Measurements from ENCODE around the gene PSMB5.
"Not testable (repeated sequence)": the region's sequence is repeated elsewhere in the genome, so short reads cannot be mapped to it uniquely, and the experiment has no call there.

The PSMB5 gene

GRCh38 chr14:23017091-23017490, 17.6 kb downstream of the PSMB5 start:
- POLR2A ChIA-PET: interaction anchor here (1.0 to 2.5 kb wide), 2 partner anchors 10 to 20 kb away, joined by 3 to 21 read pairs; no protein-coding TSS in a partner anchor
- no peak for DNase-seq (ENCODE audit: extremely low spot score)
- TF ChIP-seq HDGF (IDR thresholded peaks at IDR 0.05; ENCODE audit: borderline replicate concordance) (no peak), SP1 (IDR thresholded peaks at IDR 0.05) (no peak), BHLHE40 (IDR thresholded peaks at IDR 0.05; ENCODE audit: borderline replicate concordance) (no peak), CTBP1 (IDR thresholded peaks at IDR 0.05; ENCODE audit: borderline replicate concordance) (no peak), ELF4 (IDR thresholded peaks at IDR 0.05) (no peak), L3MBTL2 (conservative IDR thresholded peaks at IDR 0.05) (no peak), NFRKB (IDR thresholded peaks at IDR 0.05) (no peak), SUZ12 (IDR thresholded peaks at IDR 0.05) (no peak), LEF1 (IDR thresholded peaks at IDR 0.05; ENCODE audit: borderline replicate concordance) (no peak), TARDBP (IDR thresholded peaks at IDR 0.05) (no peak), FOXK2 (IDR thresholded peaks at IDR 0.05) (no peak), PKNOX1 (IDR thresholded peaks at IDR 0.05) (no peak), FOXM1 (IDR thresholded peaks at IDR 0.05; ENCODE audit: borderline replicate concordance) (no peak), FOXA1 (IDR thresholded peaks at IDR 0.05) (no peak), ZNF384 (IDR thresholded peaks at IDR 0.05) (no peak), ARNT (IDR thresholded peaks at IDR 0.05) (no peak)
- CTCF ChIA-PET: interaction anchor here (0.6 to 2.9 kb wide), 3 partner anchors 10 to 52 kb away, joined by 3 to 10 read pairs (median 8); no protein-coding TSS in a partner anchor

DNA sequence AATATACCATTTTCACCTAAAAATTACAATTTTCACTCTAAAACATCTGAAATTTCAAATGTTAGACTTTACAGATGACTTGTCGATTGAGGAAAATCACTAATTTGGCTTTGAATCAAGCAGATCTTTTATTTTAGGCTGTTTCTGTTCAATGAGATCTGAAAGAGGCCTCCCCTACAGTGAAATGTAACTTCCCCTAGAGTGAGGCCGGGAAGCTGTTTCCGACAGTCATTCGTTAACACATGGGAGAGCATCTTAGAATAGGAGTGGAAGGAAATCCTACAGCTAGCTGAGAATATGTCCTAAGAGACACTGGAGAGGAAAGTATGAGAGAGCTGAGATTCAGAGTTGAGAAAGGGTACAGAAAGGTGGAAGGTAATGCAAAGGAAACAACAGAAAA, 19.1 kb downstream of the PSMB5 start:
- ChIA-PET CTCF (interaction anchor here (2.9 kb wide), 1 partner anchor 9 kb away, joined by 8 read pairs; no protein-coding TSS in a partner anchor), POLR2A (interaction anchor here (1.1 to 1.4 kb wide), 2 partner anchors 8 to 10 kb away, joined by 4 to 5 read pairs; no protein-coding TSS in a partner anchor)
- DNase-seq (ENCODE audit: extremely low spot score): no peak
- no peak for TF ChIP-seq HDGF (IDR thresholded peaks at IDR 0.05; ENCODE audit: borderline replicate concordance)
- TF ChIP-seq NFRKB (IDR thresholded peaks at IDR 0.05): no peak
- no peak for TF ChIP-seq TARDBP (IDR thresholded peaks at IDR 0.05)
- no peak for TF ChIP-seq SP1 (IDR thresholded peaks at IDR 0.05)
- TF ChIP-seq CTBP1 (IDR thresholded peaks at IDR 0.05; ENCODE audit: borderline replicate concordance): no peak
- TF ChIP-seq FOXM1 (IDR thresholded peaks at IDR 0.05; ENCODE audit: borderline replicate concordance): no peak
- TF ChIP-seq ZNF384 (IDR thresholded peaks at IDR 0.05): no peak
- TF ChIP-seq SUZ12 (IDR thresholded peaks at IDR 0.05): no peak
- TF ChIP-seq L3MBTL2 (conservative IDR thresholded peaks at IDR 0.05): no peak
- TF ChIP-seq FOXK2 (IDR thresholded peaks at IDR 0.05): no peak
- no peak for TF ChIP-seq ELF4 (IDR thresholded peaks at IDR 0.05)
- TF ChIP-seq LEF1 (IDR thresholded peaks at IDR 0.05; ENCODE audit: borderline replicate concordance): no peak
- no peak for TF ChIP-seq ARNT (IDR thresholded peaks at IDR 0.05)
- TF ChIP-seq BHLHE40 (IDR thresholded peaks at IDR 0.05; ENCODE audit: borderline replicate concordance): no peak
- TF ChIP-seq PKNOX1 (IDR thresholded peaks at IDR 0.05): no peak

- POLR2A ChIA-PET: interaction anchor here (0.7 to 1.8 kb wide), 4 partner anchors 11 to 81 kb away, joined by 3 to 5 read pairs (median 3); partner anchors contain the start of genes ACIN1 and AJUBA
- CTCF ChIA-PET; DNase-seq (ENCODE audit: extremely low spot score): not testable (repeated sequence)
These were observed 21.0 kb downstream of the PSMB5 start for GRCh38 chr14:23013749-23014054.

- CTCF ChIA-PET: no interaction called here
- DNase-seq (ENCODE audit: extremely low spot score): no peak
- POLR2A ChIA-PET: interaction anchor here (0.7 to 1.8 kb wide), 3 partner anchors 11 to 81 kb away, joined by 3 to 5 read pairs (median 3); partner anchors contain the start of gene ACIN1
- TF ChIP-seq HDGF (IDR thresholded peaks at IDR 0.05; ENCODE audit: borderline replicate concordance): no peak
- TF ChIP-seq ELF4 (IDR thresholded peaks at IDR 0.05): no peak
- no peak for TF ChIP-seq PKNOX1 (IDR thresholded peaks at IDR 0.05)
- TF ChIP-seq SUZ12 (IDR thresholded peaks at IDR 0.05): no peak
- no peak for TF ChIP-seq L3MBTL2 (conservative IDR thresholded peaks at IDR 0.05)
- TF ChIP-seq SP1 (IDR thresholded peaks at IDR 0.05): no peak
- no peak for TF ChIP-seq ARNT (IDR thresholded peaks at IDR 0.05)
- TF ChIP-seq ZNF384 (IDR thresholded peaks at IDR 0.05): no peak
- no peak for TF ChIP-seq BHLHE40 (IDR thresholded peaks at IDR 0.05; ENCODE audit: borderline replicate concordance)
- no peak for TF ChIP-seq LEF1 (IDR thresholded peaks at IDR 0.05; ENCODE audit: borderline replicate concordance)
- no peak for TF ChIP-seq CTBP1 (IDR thresholded peaks at IDR 0.05; ENCODE audit: borderline replicate concordance)
- TF ChIP-seq TARDBP (IDR thresholded peaks at IDR 0.05): no peak
- no peak for TF ChIP-seq NFRKB (IDR thresholded peaks at IDR 0.05)
- no peak for TF ChIP-seq FOXA1 (IDR thresholded peaks at IDR 0.05)
- no peak for TF ChIP-seq FOXK2 (IDR thresholded peaks at IDR 0.05)
- no peak for TF ChIP-seq FOXM1 (IDR thresholded peaks at IDR 0.05; ENCODE audit: borderline replicate concordance)
These were observed 21.5 kb downstream of the PSMB5 start for GRCh38 chr14:23013054-23013748.

DNA sequence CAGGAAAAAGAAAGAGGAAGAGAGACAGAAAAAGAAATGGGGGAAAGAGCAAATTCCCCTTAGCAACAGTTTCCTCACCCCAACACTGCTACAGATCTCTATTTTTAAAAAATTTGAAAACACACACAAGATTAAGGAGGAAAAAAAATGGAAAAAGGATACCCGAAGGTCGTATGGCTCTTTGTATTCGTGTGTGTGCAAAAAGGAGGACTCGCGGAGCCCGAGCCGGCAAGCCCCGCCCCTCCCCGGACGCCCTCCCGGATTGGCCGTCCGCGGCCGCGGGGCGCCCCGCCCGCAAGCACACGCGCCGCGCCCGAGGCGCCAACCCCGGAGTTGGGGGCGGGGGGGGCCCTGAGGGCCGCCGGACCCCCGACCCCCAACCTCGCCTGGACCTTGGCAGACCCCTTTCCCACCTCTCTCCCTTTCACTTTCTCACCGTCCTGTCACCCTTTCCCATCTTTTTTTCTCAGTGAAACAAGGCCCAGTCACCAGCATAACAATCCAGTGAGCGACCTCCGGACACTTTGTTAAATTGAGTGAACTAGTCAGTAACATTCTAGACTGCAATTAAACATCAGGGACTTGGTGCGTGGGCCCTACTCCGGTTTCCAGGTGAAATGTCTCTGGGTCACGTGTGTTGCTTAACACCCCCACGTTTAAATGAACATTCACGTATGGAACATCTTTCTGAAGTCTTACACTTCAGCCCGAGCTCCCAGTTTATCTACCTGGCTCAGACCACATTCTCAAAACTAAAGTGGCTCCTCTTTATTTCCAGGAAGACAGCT, 24.6 kb downstream of the PSMB5 start, which contains the start of gene C14orf93:
Gene C14orf93 (minus strand): TSS at position 205 of the 788 bp plus-strand sequence. CDS start 11,120 bp downstream, outside the sequence.
- ChIA-PET POLR2A (interaction anchor here (0.7 to 1.0 kb wide), 2 partner anchors 48 to 209 kb away, joined by 3 to 4 read pairs; no protein-coding TSS in a partner anchor), CTCF (interaction anchor here (0.9 to 2.3 kb wide), 2 partner anchors 24 to 48 kb away, joined by 3 to 8 read pairs; partner anchors contain the start of gene CDH24)
- DNase-seq (ENCODE audit: extremely low spot score): peak; percentile 83
- TF ChIP-seq PKNOX1 (IDR thresholded peaks at IDR 0.05): no peak
- peak; percentile 75; the same call in 1 of the 2 replicates for TF ChIP-seq FOXM1 (IDR thresholded peaks at IDR 0.05; ENCODE audit: borderline replicate concordance)
- 0 out of 2 replicates have a peak, but pooled peaks have one; percentile 6 for TF ChIP-seq CTBP1 (IDR thresholded peaks at IDR 0.05; ENCODE audit: borderline replicate concordance)
- TF ChIP-seq LEF1 (IDR thresholded peaks at IDR 0.05; ENCODE audit: borderline replicate concordance): no peak
- no peak for TF ChIP-seq BHLHE40 (IDR thresholded peaks at IDR 0.05; ENCODE audit: borderline replicate concordance)
- no peak for TF ChIP-seq HDGF (IDR thresholded peaks at IDR 0.05; ENCODE audit: borderline replicate concordance)
- no peak for TF ChIP-seq FOXA1 (IDR thresholded peaks at IDR 0.05)
- 0 out of 2 replicates have a peak, but pooled peaks have one; percentile 32 for TF ChIP-seq ELF4 (IDR thresholded peaks at IDR 0.05)
- TF ChIP-seq TARDBP (IDR thresholded peaks at IDR 0.05): no peak
- TF ChIP-seq FOXK2 (IDR thresholded peaks at IDR 0.05): no peak
- TF ChIP-seq ZNF384 (IDR thresholded peaks at IDR 0.05): no peak; the same call in none of the 2 replicates
- TF ChIP-seq L3MBTL2 (conservative IDR thresholded peaks at IDR 0.05): peak; percentile 51
- no peak for TF ChIP-seq ARNT (IDR thresholded peaks at IDR 0.05)
- TF ChIP-seq SP1 (IDR thresholded peaks at IDR 0.05): no peak
